ENCODE data around the gene TMEM147.

Gene TMEM147

GRCh38 chr19:35545001-35545854, at the start of gene TMEM147:
Gene TMEM147, plus strand, starts transcription at chr19:35545626. Its CDS starts 114 bp downstream, at chr19:35545740.
- Histone ChIP-seq H3K4me3 (replicated peaks; ENCODE audit: low read depth, low read length) (peak within 1 kb of the TSS; percentile 78), H3K27me3 (replicated peaks; ENCODE audit: control insufficient read depth, insufficient read depth, low read length) (no peaks in the 10 kb centered on the region), H3K36me3 (ENCODE audit: control insufficient read depth, insufficient read depth, low read length) (peaks cover 7% of the 10 kb centered on the region)
- DNase-seq (ENCODE audit: extremely low read depth, insufficient read length): peak; percentile 91
- TF ChIP-seq CTCF (IDR thresholded peaks at IDR 0.05; ENCODE audit: insufficient read depth, low read length, poor library complexity, severe bottlenecking): no peak

- Histone ChIP-seq H3K36me3 (ENCODE audit: control insufficient read depth, insufficient read depth, low read length) (no peaks in the 10 kb centered on the region), H3K4me3 (replicated peaks; ENCODE audit: low read depth, low read length) (no peak overlapping the region), H3K27me3 (replicated peaks; ENCODE audit: control insufficient read depth, insufficient read depth, low read length) (no peaks in the 10 kb centered on the region)
- TF ChIP-seq CTCF (IDR thresholded peaks at IDR 0.05; ENCODE audit: insufficient read depth, low read length, poor library complexity, severe bottlenecking): no peak
- DNase-seq (ENCODE audit: extremely low read depth, insufficient read length): no peak
Measured at GRCh38 chr19:35497406-35497805, 48.0 kb upstream of the TMEM147 start.

GRCh38 chr19:35498220-35498619, 47.2 kb upstream of the TMEM147 start:
- Histone ChIP-seq H3K4me3 (replicated peaks; ENCODE audit: low read depth, low read length) (no peak overlapping the region), H3K36me3 (ENCODE audit: control insufficient read depth, insufficient read depth, low read length) (no peaks in the 10 kb centered on the region), H3K27me3 (replicated peaks; ENCODE audit: control insufficient read depth, insufficient read depth, low read length) (no peaks in the 10 kb centered on the region)
- no peak for TF ChIP-seq CTCF (IDR thresholded peaks at IDR 0.05; ENCODE audit: insufficient read depth, low read length, poor library complexity, severe bottlenecking)
- no peak for DNase-seq (ENCODE audit: extremely low read depth, insufficient read length)

GRCh38 chr19:35498984-35499527, 46.4 kb upstream of the TMEM147 start:
- H3K27me3 ChIP-seq (replicated peaks; ENCODE audit: control insufficient read depth, insufficient read depth, low read length): no peaks in the 10 kb centered on the region
- TF ChIP-seq CTCF (IDR thresholded peaks at IDR 0.05; ENCODE audit: insufficient read depth, low read length, poor library complexity, severe bottlenecking): no peak
- H3K36me3 ChIP-seq (ENCODE audit: control insufficient read depth, insufficient read depth, low read length): no peaks in the 10 kb centered on the region

GRCh38 chr19:35500611-35501010, 44.8 kb upstream of the TMEM147 start:
- Histone ChIP-seq H3K36me3 (ENCODE audit: control insufficient read depth, insufficient read depth, low read length) (no peaks in the 10 kb centered on the region), H3K27me3 (replicated peaks; ENCODE audit: control insufficient read depth, insufficient read depth, low read length) (no peaks in the 10 kb centered on the region), H3K4me3 (replicated peaks; ENCODE audit: low read depth, low read length) (no peak overlapping the region)
- TF ChIP-seq CTCF (IDR thresholded peaks at IDR 0.05; ENCODE audit: insufficient read depth, low read length, poor library complexity, severe bottlenecking): no peak
- DNase-seq (ENCODE audit: extremely low read depth, insufficient read length): no peak

More at GRCh38 chr19:35498984-35499527, 46.4 kb upstream of the TMEM147 start:
- no peak overlapping the region for H3K4me3 ChIP-seq (replicated peaks; ENCODE audit: low read depth, low read length)
- no peak for DNase-seq (ENCODE audit: extremely low read depth, insufficient read length)
